Measurements from ENCODE around the gene SYNJ2. TPM values are rescaled to one million over a fixed set of nuclear protein-coding genes. Genes with fewer than 3 reads are reported as not detected.
A peak's percentile ranks its signal among the peaks of the same experiment; 100 is the strongest.

Gene SYNJ2
- total and polyA plus RNA-seq, 4 experiments from 2014 or later = 14.5 to 17.4 (median 15.9) TPM

DNA sequence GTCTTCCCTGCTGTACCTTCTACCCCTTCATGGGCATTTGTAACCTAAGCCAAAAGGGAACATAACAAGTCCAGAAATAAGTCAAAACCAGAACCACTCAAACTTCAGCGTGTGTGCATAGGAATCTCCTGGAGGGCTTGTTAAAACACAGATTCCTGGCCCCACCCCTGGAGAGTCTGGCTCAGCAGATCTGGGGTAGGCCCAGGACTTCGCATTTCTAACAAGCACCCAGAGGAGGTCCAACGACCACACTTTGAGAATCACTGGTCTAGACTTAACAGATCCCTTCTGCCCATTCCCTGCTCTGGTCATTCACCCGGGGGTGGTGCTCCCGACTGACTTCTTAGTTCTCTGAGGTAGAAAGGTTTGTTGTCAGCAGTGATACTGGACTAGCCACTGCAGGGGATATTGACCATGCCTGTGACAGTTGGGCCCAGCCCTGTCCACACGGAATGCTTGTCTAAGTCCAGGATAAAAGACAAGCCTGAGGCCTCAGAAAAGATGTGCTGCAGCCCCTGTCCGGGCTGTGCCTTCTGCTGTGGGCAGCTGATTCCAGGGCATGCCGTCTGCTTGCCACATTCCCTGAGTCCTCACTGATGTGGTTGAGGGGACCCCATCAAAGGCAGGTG, 68.6 kb downstream of the SYNJ2 start:
- Histone ChIP-seq H3K36me3 (ENCODE audit: insufficient read depth, low read length) (no peaks in the 10 kb centered on the region), H3K4me3 (ENCODE audit: low read length in 2 of 2) (no peak overlapping the region), H3K27ac (ENCODE audit: low read depth, low read length) (no peak overlapping the region), H3K27me3 (ENCODE audit: insufficient read depth, low read length) (no peaks in the 10 kb centered on the region), H3K9me3 (ENCODE audit: control insufficient read depth in 1 of 2, low read length in 2 of 2) (no peaks in the 10 kb centered on the region), H3K4me1 (ENCODE audit: insufficient read depth, low read length) (peaks cover 13% of the 10 kb centered on the region)
- intact Hi-C loops (cut with micrococcal nuclease) = no loop called here
- H3K27me3 Mint-ChIP-seq = no peaks in the 10 kb centered on the region
- POLR2A ChIA-PET (ENCODE audit: partially characterized antibody) = no interaction called here
- H3K36me3 Mint-ChIP-seq = peaks cover 48 to 54% of the 10 kb centered on the region in 2 donors
- CTCF ChIA-PET (ENCODE audit: partially characterized antibody) = interaction anchor here (1.5 to 5.1 kb wide), 3 partner anchors 22 to 24 kb away, joined by 5 to 32 read pairs (median 5); no protein-coding TSS in a partner anchor
- H3K4me3 Mint-ChIP-seq = no peak overlapping the region
- peak overlapping the region in 1 of 7 donors; percentile 53 for H3K27ac Mint-ChIP-seq
- H3K9me3 Mint-ChIP-seq = no peaks in the 10 kb centered on the region
- peaks cover 9 to 25% (median 21%) of the 10 kb centered on the region in 4 donors for H3K4me1 Mint-ChIP-seq
- no peak for DNase-seq

GRCh38 chr6:158050955-158051354, 69.3 kb downstream of the SYNJ2 start:
- Mint-ChIP-seq H3K27me3 (no peaks in the 10 kb centered on the region), H3K36me3 (peaks cover 41 to 53% of the 10 kb centered on the region in 2 donors), H3K4me1 (peaks cover 9 to 19% (median 15%) of the 10 kb centered on the region in 4 donors), H3K4me3 (no peak overlapping the region), H3K27ac (peak overlapping the region in 2 of 7 donors; percentile 53 to 62), H3K9me3 (no peaks in the 10 kb centered on the region)
- no peaks in the 10 kb centered on the region for H3K36me3 ChIP-seq (ENCODE audit: insufficient read depth, low read length)
- POLR2A ChIA-PET (ENCODE audit: partially characterized antibody) = no interaction called here
- H3K27me3 ChIP-seq (ENCODE audit: insufficient read depth, low read length) = no peaks in the 10 kb centered on the region
- intact Hi-C loops (cut with micrococcal nuclease) = no loop called here
- CTCF ChIA-PET (ENCODE audit: partially characterized antibody) = interaction anchor here (1.5 to 1.6 kb wide), 2 partner anchors 21 to 24 kb away, joined by 5 read pairs; no protein-coding TSS in a partner anchor
- H3K9me3 ChIP-seq (ENCODE audit: control insufficient read depth in 1 of 2, low read length in 2 of 2) = no peaks in the 10 kb centered on the region
- H3K27ac ChIP-seq (ENCODE audit: low read depth, low read length) = no peak overlapping the region
- H3K4me3 ChIP-seq (ENCODE audit: low read length in 2 of 2) = no peak overlapping the region
- no peak for DNase-seq
- peaks cover 13% of the 10 kb centered on the region for H3K4me1 ChIP-seq (ENCODE audit: insufficient read depth, low read length)

DNA sequence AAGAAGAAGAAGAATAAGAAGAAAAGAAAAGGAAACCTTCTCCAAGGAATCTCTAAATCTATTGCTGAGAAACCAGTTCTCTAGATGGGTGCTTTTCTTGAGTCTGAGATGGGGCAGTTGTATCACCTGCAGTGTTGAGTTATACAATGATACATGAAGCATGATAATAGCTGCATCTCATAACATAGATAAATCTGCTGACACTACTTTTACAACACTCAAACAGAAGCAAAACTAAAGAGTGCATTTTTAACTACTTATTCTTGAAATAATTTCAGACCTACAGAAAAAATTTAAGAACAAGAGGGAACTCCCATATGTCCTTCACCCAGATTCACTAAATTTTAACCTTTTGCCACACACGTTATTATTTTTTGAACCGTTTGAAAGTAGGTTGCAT, 70.3 kb downstream of the SYNJ2 start:
- H3K4me3 ChIP-seq (ENCODE audit: low read length in 2 of 2) = no peak overlapping the region
- no peak for DNase-seq
- Mint-ChIP-seq H3K27me3 (no peaks in the 10 kb centered on the region), H3K9me3 (no peaks in the 10 kb centered on the region), H3K36me3 (peaks cover 40 to 53% of the 10 kb centered on the region in 2 donors), H3K4me3 (no peak overlapping the region), H3K27ac (peak overlapping the region in 1 of 7 donors; percentile 19), H3K4me1 (peaks cover 5 to 18% (median 7%) of the 10 kb centered on the region in 4 donors)
- POLR2A ChIA-PET (ENCODE audit: partially characterized antibody) = no interaction called here
- CTCF ChIA-PET (ENCODE audit: partially characterized antibody) = interaction anchor here (1.5 kb wide), 1 partner anchor 25 kb away, joined by 5 read pairs; no protein-coding TSS in a partner anchor
- H3K27ac ChIP-seq (ENCODE audit: low read depth, low read length) = no peak overlapping the region
- intact Hi-C loops (cut with micrococcal nuclease) = no loop called here
- H3K4me1 ChIP-seq (ENCODE audit: insufficient read depth, low read length) = peaks cover 10% of the 10 kb centered on the region
- no peaks in the 10 kb centered on the region for H3K9me3 ChIP-seq (ENCODE audit: control insufficient read depth in 1 of 2, low read length in 2 of 2)
- H3K27me3 ChIP-seq (ENCODE audit: insufficient read depth, low read length) = no peaks in the 10 kb centered on the region
- no peaks in the 10 kb centered on the region for H3K36me3 ChIP-seq (ENCODE audit: insufficient read depth, low read length)

DNA sequence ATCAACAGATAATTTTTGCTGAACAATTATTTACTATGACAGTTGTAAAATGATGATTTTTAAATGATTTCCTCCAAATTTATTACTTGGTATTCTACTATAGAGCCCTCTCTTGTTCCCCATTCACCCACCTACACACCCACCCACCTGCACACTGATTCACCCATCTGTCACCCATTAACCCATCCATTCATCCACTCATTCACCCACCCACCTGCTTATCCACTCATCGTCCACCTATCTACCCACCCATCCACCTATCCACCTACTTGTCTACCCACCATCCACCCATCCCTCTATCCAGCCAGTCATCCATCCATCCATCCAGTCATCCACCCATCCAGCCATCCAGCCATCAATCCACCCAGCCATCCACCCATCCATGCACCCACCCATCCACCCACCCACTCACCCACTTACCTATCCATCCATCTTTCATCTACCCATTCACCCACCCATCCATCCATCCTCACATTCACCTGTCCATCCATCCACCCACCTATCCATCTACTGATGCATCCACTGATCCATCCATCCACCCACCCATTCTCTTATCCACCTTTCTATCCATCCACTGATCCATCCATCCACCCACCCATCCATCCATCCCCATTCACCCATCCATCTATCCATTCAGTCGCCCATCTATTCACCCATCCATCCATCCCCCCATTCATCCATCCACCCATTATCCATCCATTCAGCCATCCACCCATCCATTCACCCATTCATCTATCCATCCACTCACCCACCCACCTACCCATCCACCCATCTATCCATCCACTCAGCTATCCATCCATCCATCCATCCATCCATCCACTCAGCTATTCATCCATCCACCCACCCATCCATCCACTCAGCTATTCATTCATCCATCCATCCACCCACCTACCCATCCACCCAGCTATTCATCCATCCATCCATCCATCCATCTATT, 72.0 kb downstream of the SYNJ2 start:
- ChIA-PET CTCF (ENCODE audit: partially characterized antibody) (no interaction called here), POLR2A (ENCODE audit: partially characterized antibody) (no interaction called here)
- peaks cover 34 to 47% of the 10 kb centered on the region in 2 donors for H3K36me3 Mint-ChIP-seq
- H3K4me1 Mint-ChIP-seq = peaks cover 12 to 25% (median 18%) of the 10 kb centered on the region in 4 donors
- Histone ChIP-seq H3K27me3 (ENCODE audit: insufficient read depth, low read length) (no peaks in the 10 kb centered on the region), H3K27ac (ENCODE audit: low read depth, low read length) (no peak overlapping the region), H3K4me3 (ENCODE audit: low read length in 2 of 2) (no peak overlapping the region), H3K36me3 (ENCODE audit: insufficient read depth, low read length) (no peaks in the 10 kb centered on the region), H3K9me3 (ENCODE audit: control insufficient read depth in 1 of 2, low read length in 2 of 2) (no peaks in the 10 kb centered on the region), H3K4me1 (ENCODE audit: insufficient read depth, low read length) (peaks cover 22% of the 10 kb centered on the region)
- no peaks in the 10 kb centered on the region for H3K9me3 Mint-ChIP-seq
- H3K27ac Mint-ChIP-seq = peak overlapping the region in 3 of 7 donors; percentile 16 to 67 (median 36)
- DNase-seq = no peak
- intact Hi-C loops (cut with micrococcal nuclease) = no loop called here
- no peak overlapping the region for H3K4me3 Mint-ChIP-seq
- H3K27me3 Mint-ChIP-seq = no peaks in the 10 kb centered on the region

- intact Hi-C loops (cut with micrococcal nuclease) = loop anchor here (2.0 kb wide), 1 partner anchor 26 kb away; no protein-coding TSS in a partner anchor
- H3K27me3 ChIP-seq (ENCODE audit: insufficient read depth, low read length) = no peaks in the 10 kb centered on the region
- H3K4me3 ChIP-seq (ENCODE audit: low read length in 2 of 2) = no peak overlapping the region
- H3K27me3 Mint-ChIP-seq = no peaks in the 10 kb centered on the region
- no peak overlapping the region for H3K4me3 Mint-ChIP-seq
- H3K9me3 ChIP-seq (ENCODE audit: control insufficient read depth in 1 of 2, low read length in 2 of 2) = no peaks in the 10 kb centered on the region
- ChIA-PET POLR2A (ENCODE audit: partially characterized antibody) (interaction anchor here (0.8 to 2.4 kb wide), 2 partner anchors 30 to 48 kb away, joined by 3 to 12 read pairs; no protein-coding TSS in a partner anchor), CTCF (ENCODE audit: partially characterized antibody) (interaction anchor here (1.7 to 9.5 kb wide), 2 partner anchors 16 to 30 kb away, joined by 8 to 89 read pairs; no protein-coding TSS in a partner anchor)
- H3K4me1 ChIP-seq (ENCODE audit: insufficient read depth, low read length) = peaks cover 47% of the 10 kb centered on the region
- no peaks in the 10 kb centered on the region for H3K36me3 ChIP-seq (ENCODE audit: insufficient read depth, low read length)
- H3K27ac Mint-ChIP-seq = peak overlapping the region in 3 of 7 donors; percentile 17 to 53 (median 36)
- H3K36me3 Mint-ChIP-seq = peaks cover 26 to 37% of the 10 kb centered on the region in 2 donors
- H3K27ac ChIP-seq (ENCODE audit: low read depth, low read length) = no peak overlapping the region
- no peaks in the 10 kb centered on the region for H3K9me3 Mint-ChIP-seq
- DNase-seq = no peak
- peaks cover 14 to 39% (median 29%) of the 10 kb centered on the region in 4 donors for H3K4me1 Mint-ChIP-seq
Observed at GRCh38 chr6:158056355-158056754, 74.7 kb downstream of the SYNJ2 start.

GRCh38 chr6:158056804-158057203, 75.1 kb downstream of the SYNJ2 start:
- Histone ChIP-seq H3K4me1 (ENCODE audit: insufficient read depth, low read length) (peaks cover 47% of the 10 kb centered on the region), H3K36me3 (ENCODE audit: insufficient read depth, low read length) (no peaks in the 10 kb centered on the region), H3K4me3 (ENCODE audit: low read length in 2 of 2) (no peak overlapping the region), H3K27me3 (ENCODE audit: insufficient read depth, low read length) (no peaks in the 10 kb centered on the region), H3K9me3 (ENCODE audit: control insufficient read depth in 1 of 2, low read length in 2 of 2) (no peaks in the 10 kb centered on the region), H3K27ac (ENCODE audit: low read depth, low read length) (no peak overlapping the region)
- peaks cover 14 to 39% (median 29%) of the 10 kb centered on the region in 4 donors for H3K4me1 Mint-ChIP-seq
- H3K27ac Mint-ChIP-seq = peak overlapping the region in 1 of 7 donors; percentile 84
- no peak for DNase-seq
- intact Hi-C loops (cut with micrococcal nuclease) = loop anchor here (2.0 kb wide), 1 partner anchor 26 kb away; no protein-coding TSS in a partner anchor
- no peak overlapping the region for H3K4me3 Mint-ChIP-seq
- ChIA-PET CTCF (ENCODE audit: partially characterized antibody) (interaction anchor here (1.7 to 9.5 kb wide), 2 partner anchors 16 to 30 kb away, joined by 8 to 89 read pairs; no protein-coding TSS in a partner anchor), POLR2A (ENCODE audit: partially characterized antibody) (interaction anchor here (0.8 to 2.4 kb wide), 3 partner anchors 10 to 49 kb away, joined by 3 to 12 read pairs (median 8); no protein-coding TSS in a partner anchor)
- no peaks in the 10 kb centered on the region for H3K27me3 Mint-ChIP-seq
- H3K9me3 Mint-ChIP-seq = no peaks in the 10 kb centered on the region
- H3K36me3 Mint-ChIP-seq = peaks cover 28 to 40% of the 10 kb centered on the region in 2 donors
